K562 (cell line): Measurements from ENCODE around the gene CIAO3. TPM values are rescaled to one million over a fixed set of nuclear protein-coding genes. Genes with fewer than 3 reads are reported as not detected.
A peak's percentile ranks its signal among the peaks of the same experiment; 100 is the strongest.

ENCODE experiments used
- AFF1 ChIP-seq, 2 experiments: fragments of 450-650 bp; IDR thresholded peaks; 2 replicates each; pipeline ENCODE4 v1.6.1; 2018; ENCODE audit warnings: mild to moderate bottlenecking in 2 of 2, low read depth in 1 of 2; ENCODE audit not compliant: partially characterized antibody in 2 of 2
- CTBP1 ChIP-seq: fragments of 450-650 bp; IDR thresholded peaks from 2 replicates; pipeline ENCODE4 v1.6.1; 2016; ENCODE audit warnings: borderline replicate concordance
- ESRRB ChIP-seq: fragments of 250-450 bp; sonication (Bioruptor Pico); IDR thresholded peaks from 2 replicates; pipeline ENCODE4 v1.5.0; 2020; ENCODE audit warnings: mild to moderate bottlenecking, moderate library complexity, borderline replicate concordance
- FUS ChIP-seq: fragments of 200-400 bp; formaldehyde crosslinking; optimal IDR thresholded peaks from 2 replicates; pipeline ENCODE3; 2017; ENCODE audit warnings: low read depth, low read length
- GABPB1 ChIP-seq: sonication (generic); formaldehyde crosslinking; IDR thresholded peaks from 2 replicates; pipeline ENCODE4 v1.8.0; 2022; ENCODE audit warnings: mild to moderate bottlenecking, missing genetic modification reagents
- YY1 ChIP-seq, 3 experiments: IDR thresholded peaks; 2 replicates each; pipeline ENCODE4 v1.6.1; 2011; ENCODE audit warnings: low read length in 2 of 3, mild to moderate bottlenecking in 2 of 3, moderate library complexity in 2 of 3, borderline replicate concordance in 1 of 3, control low read depth in 1 of 3, low read depth in 1 of 3; ENCODE audit not compliant: insufficient read depth in 3 of 3, insufficient replicate concordance in 2 of 3, control insufficient read depth in 1 of 3, insufficient read length in 1 of 3; ENCODE audit errors: extremely low read depth in 1 of 3
- ZC3H8 ChIP-seq: fragments of 450-650 bp; IDR thresholded peaks from 2 replicates; pipeline ENCODE4 v1.6.1; 2017
- polyA plus RNA-seq, 8 experiments: library from polyadenylated mRNA; depleted of rRNA in 4 of 8; stranded (reverse) in 5 of 8; unstranded in 3 of 8; fragments of >200 nt; fragmentation: Nextera tagmentation in 2 of 8; fragmentation: Illumina TruSeq in 1 of 8; extraction: Ambion mirVana in 2 of 8; extraction: Trizol in 1 of 8; gene quantifications; 2 replicates each; pipeline versions ENCODE4 v1.2.1 to v1.2.3, GENCODE V29; 2011 to 2014; ENCODE audit warnings: inconsistent platforms in 1 of 8, missing spikeins in 1 of 8
- total RNA-seq, 7 experiments: library from RNA; depleted of rRNA in 6 of 7; stranded (reverse); fragments of >200 nt in 6 of 7; fragmentation: Illumina TruSeq in 2 of 7; extraction: Trizol in 2 of 7; gene quantifications; 2 replicates each; pipeline versions ENCODE4 v1.2.1 to v1.2.3, GENCODE V29; 2011 to 2021; ENCODE audit warnings: low replicate concordance in 1 of 7
- TF ChIP-seq, protein P1 (sequence below): fragments of 250-450 bp; sonication (Bioruptor Pico); IDR thresholded peaks from 2 replicates; pipeline ENCODE4 v1.4.0; 2020
- TF ChIP-seq, protein P2 (sequence below): fragments of 200-800 bp; sonication (Bioruptor generic); IDR thresholded peaks from 2 replicates; pipeline ENCODE4 v1.6.1; 2017; ENCODE audit warnings: missing genetic modification characterization, missing compliant biosample characterization
- TF ChIP-seq, protein P3 (sequence below), 2 experiments: fragments of 450-650 bp; IDR thresholded peaks; 2 replicates each; pipeline ENCODE4 v1.6.1; 2016; ENCODE audit warnings: mild to moderate bottlenecking in 2 of 2, borderline replicate concordance in 1 of 2, low read depth in 1 of 2, moderate library complexity in 1 of 2

CIAO3 gene
- total and polyA plus RNA-seq, 9 of the 15 experiments (the other 6 are each of a cell fraction or from before 2014, with no cell fraction given), result 2.2 to 35.6 (median 18.7) TPM

- TF ChIP-seq YY1 (IDR thresholded peaks at IDR 0.05; ENCODE audit: borderline replicate concordance in 1 of 3, control insufficient read depth in 1 of 3, extremely low read depth in 1 of 3, insufficient read depth in 3 of 3, insufficient read length in 1 of 3, insufficient replicate concordance in 2 of 3, low read depth in 1 of 3, low read length in 2 of 3) (peak in 1 of 3 experiments; percentile 34), ESRRB (CRISPR knock-in tag) (no peak), ZC3H8 (no peak), GABPB1 (CRISPR knock-in tag) (no peak), CTBP1 (peak; percentile 96), FUS (no peak), AFF1 (IDR thresholded peaks at IDR 0.05; ENCODE audit: low read depth in 1 of 2, partially characterized antibody in 2 of 2) (no peak)
- TF ChIP-seq, protein P1, sequence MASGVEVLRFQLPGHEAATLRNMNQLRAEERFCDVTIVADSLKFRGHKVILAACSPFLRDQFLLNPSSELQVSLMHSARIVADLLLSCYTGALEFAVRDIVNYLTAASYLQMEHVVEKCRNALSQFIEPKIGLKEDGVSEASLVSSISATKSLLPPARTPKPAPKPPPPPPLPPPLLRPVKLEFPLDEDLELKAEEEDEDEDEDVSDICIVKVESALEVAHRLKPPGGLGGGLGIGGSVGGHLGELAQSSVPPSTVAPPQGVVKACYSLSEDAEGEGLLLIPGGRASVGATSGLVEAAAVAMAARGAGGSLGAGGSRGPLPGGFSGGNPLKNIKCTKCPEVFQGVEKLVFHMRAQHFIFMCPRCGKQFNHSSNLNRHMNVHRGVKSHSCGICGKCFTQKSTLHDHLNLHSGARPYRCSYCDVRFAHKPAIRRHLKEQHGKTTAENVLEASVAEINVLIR, result no peak
- TF ChIP-seq, protein P2, sequence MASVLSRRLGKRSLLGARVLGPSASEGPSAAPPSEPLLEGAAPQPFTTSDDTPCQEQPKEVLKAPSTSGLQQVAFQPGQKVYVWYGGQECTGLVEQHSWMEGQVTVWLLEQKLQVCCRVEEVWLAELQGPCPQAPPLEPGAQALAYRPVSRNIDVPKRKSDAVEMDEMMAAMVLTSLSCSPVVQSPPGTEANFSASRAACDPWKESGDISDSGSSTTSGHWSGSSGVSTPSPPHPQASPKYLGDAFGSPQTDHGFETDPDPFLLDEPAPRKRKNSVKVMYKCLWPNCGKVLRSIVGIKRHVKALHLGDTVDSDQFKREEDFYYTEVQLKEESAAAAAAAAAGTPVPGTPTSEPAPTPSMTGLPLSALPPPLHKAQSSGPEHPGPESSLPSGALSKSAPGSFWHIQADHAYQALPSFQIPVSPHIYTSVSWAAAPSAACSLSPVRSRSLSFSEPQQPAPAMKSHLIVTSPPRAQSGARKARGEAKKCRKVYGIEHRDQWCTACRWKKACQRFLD (CRISPR knock-in tag), result no peak
- TF ChIP-seq, protein P3, sequence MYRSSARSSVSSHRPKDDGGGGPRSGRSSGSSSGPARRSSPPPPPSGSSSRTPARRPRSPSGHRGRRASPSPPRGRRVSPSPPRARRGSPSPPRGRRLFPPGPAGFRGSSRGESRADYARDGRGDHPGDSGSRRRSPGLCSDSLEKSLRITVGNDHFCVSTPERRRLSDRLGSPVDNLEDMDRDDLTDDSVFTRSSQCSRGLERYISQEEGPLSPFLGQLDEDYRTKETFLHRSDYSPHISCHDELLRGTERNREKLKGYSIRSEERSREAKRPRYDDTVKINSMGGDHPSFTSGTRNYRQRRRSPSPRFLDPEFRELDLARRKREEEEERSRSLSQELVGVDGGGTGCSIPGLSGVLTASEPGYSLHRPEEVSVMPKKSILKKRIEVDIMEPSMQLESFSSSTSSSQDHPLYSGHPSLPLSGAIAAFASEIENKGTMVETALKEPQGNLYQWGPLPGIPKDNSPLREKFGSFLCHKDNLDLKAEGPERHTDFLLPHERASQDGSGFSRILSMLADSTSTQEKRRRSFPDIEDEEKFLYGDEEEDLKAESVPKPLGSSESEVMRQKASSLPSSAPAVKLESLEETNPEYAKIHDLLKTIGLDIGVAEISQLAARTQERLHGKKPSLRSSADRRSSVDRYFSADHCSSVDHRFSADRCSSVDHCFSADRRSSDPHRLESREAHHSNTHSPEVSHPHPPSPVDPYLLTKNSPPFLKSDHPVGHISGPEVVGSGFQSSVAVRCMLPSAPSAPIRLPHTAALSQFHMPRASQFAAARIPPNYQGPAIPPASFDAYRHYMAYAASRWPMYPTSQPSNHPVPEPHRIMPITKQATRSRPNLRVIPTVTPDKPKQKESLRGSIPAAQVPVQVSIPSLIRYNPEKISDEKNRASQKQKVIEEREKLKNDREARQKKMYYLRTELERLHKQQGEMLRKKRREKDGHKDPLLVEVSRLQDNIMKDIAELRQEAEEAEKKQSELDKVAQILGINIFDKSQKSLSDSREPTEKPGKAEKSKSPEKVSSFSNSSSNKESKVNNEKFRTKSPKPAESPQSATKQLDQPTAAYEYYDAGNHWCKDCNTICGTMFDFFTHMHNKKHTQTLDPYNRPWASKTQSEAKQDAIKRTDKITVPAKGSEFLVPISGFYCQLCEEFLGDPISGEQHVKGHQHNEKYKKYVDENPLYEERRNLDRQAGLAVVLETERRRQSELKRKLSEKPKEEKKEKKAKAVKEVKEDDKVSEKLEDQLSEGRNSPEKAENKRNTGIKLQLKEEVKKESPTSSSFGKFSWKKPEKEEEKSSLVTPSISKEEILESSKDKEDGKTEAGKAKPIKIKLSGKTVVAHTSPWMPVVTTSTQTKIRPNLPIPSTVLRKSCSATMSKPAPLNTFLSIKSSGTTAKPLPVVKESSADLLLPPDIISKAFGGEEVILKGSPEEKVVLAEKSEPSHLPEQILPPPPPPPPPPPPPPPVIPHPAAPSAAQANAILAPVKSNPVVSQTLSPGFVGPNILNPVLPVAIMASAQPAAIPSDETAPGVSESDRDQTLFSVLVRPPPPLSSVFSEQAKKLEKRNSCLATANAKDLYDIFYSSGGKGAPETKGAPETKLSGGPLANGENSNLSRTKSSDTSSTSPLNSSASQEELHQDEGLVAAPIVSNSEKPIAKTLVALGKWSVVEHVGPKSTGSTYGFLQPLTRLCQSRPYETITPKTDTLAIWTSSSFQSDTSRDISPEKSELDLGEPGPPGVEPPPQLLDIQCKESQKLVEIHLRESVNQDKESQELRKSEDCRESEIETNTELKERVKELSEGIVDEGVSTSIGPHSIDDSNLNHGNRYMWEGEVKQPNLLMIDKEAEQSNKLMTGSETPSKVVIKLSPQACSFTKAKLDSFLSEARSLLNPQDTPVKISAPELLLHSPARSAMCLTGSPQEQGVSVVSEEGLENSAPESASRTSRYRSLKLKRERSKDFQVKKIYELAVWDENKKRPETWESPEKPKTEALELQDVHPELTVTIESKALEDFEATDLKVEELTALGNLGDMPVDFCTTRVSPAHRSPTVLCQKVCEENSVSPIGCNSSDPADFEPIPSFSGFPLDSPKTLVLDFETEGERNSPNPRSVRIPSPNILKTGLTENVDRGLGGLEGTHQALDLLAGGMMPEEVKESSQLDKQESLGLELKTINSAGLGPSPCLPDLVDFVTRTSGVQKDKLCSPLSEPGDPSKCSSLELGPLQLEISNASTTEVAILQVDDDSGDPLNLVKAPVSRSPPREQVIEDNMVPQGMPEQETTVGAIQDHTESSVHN (IDR thresholded peaks at IDR 0.05; ENCODE audit: borderline replicate concordance in 1 of 2, low read depth in 1 of 2), result no peak
Observed at GRCh38 chr16:715477-716199, 25.2 kb downstream of the CIAO3 start (continued).
